Kidney epithelial cell (primary cell): ENCODE data around the gene EGFL8. TPM values are rescaled to one million over a fixed set of nuclear protein-coding genes. Genes with fewer than 3 reads are reported as not detected.

ENCODE experiments used
- DNase-seq: peaks from one replicate; pipeline ENCODE4 v3.0.0-alpha.2; 2010; ENCODE audit warnings: low read depth
- H3K27me3 ChIP-seq: 2 replicates; pipeline ENCODE4 v1.6.0; 2011; ENCODE audit warnings: low read length; ENCODE audit not compliant: control insufficient read depth, insufficient read depth
- H3K36me3 ChIP-seq: 2 replicates; pipeline ENCODE4 v1.5.1; 2011; ENCODE audit warnings: low read length; ENCODE audit not compliant: control insufficient read depth, insufficient read depth
- H3K4me3 ChIP-seq: 2 replicates; pipeline ENCODE4 v1.5.1; 2011; ENCODE audit warnings: low read depth, mild to moderate bottlenecking, control low read depth, low read length
- CTCF ChIP-seq: IDR thresholded peaks from 2 replicates; pipeline ENCODE4 v1.5.1; 2011; ENCODE audit warnings: mild to moderate bottlenecking, moderate library complexity, low read length, control low read depth, inconsistent platforms; ENCODE audit not compliant: insufficient read depth, poor library complexity, severe bottlenecking
- total RNA-seq: library from RNA; depleted of rRNA; stranded (reverse); fragments of >200 nt; gene quantifications from 2 replicates; pipeline ENCODE4 v1.2.3, GENCODE V29; 2015

The EGFL8 gene
- total RNA-seq, 1 donor from 2014 or later = 5.1 TPM

GRCh38 chr6:32174416-32174815 is 10.0 kb downstream of the EGFL8 start:
- Histone ChIP-seq H3K36me3 (peaks cover 2% of the 10 kb centered on the region), H3K27me3 (no peaks in the 10 kb centered on the region), H3K4me3 (no peak overlapping the region)
- DNase-seq = no peak
- TF ChIP-seq CTCF = no peak

GRCh38 chr6:32175322-32175710 is 10.9 kb downstream of the EGFL8 start:
- TF ChIP-seq CTCF = no peak
- Histone ChIP-seq H3K36me3 (no peaks in the 10 kb centered on the region), H3K27me3 (no peaks in the 10 kb centered on the region), H3K4me3 (peak overlapping the region; percentile 99)
- DNase-seq = no peak

- Histone ChIP-seq H3K36me3 (no peaks in the 10 kb centered on the region), H3K4me3 (peak within 1 kb of the TSS; percentile 99), H3K27me3 (no peaks in the 10 kb centered on the region)
- peak; percentile 81 for DNase-seq
- no peak for TF ChIP-seq CTCF
Measured at GRCh38 chr6:32175711-32176475, 11.5 kb downstream of the EGFL8 start, which contains the start of gene AGPAT1. AGPAT1 (minus strand) TSS chr6:32176084; CDS start chr6:32171496, 4,588 bp downstream.

- TF ChIP-seq CTCF = no peak
- Histone ChIP-seq H3K36me3 (no peaks in the 10 kb centered on the region), H3K4me3 (peak overlapping the region; percentile 99), H3K27me3 (no peaks in the 10 kb centered on the region)
- DNase-seq = no peak
Measured at GRCh38 chr6:32176476-32177182, 12.2 kb downstream of the EGFL8 start.

- no peak for TF ChIP-seq CTCF
- no peak for DNase-seq
- H3K4me3 ChIP-seq = peak overlapping the region; percentile 99
- H3K27me3 ChIP-seq = no peaks in the 10 kb centered on the region
- H3K36me3 ChIP-seq = no peaks in the 10 kb centered on the region
Measured at GRCh38 chr6:32177183-32177787, 12.9 kb downstream of the EGFL8 start.
